GM12872 (cell line): ENCODE data around the gene CYP24A1.

Source experiments
- TF ChIP-seq, protein P1 (sequence below): IDR thresholded peaks from 3 replicates; pipeline ENCODE4 v1.5.1; 2011; ENCODE audit warnings: low read depth, mild to moderate bottlenecking, low read length, moderate library complexity; ENCODE audit not compliant: insufficient read depth

Gene CYP24A1

GRCh38 chr20:54165014-54165413 is 8.8 kb downstream of the CYP24A1 start:
- TF ChIP-seq, protein P1, sequence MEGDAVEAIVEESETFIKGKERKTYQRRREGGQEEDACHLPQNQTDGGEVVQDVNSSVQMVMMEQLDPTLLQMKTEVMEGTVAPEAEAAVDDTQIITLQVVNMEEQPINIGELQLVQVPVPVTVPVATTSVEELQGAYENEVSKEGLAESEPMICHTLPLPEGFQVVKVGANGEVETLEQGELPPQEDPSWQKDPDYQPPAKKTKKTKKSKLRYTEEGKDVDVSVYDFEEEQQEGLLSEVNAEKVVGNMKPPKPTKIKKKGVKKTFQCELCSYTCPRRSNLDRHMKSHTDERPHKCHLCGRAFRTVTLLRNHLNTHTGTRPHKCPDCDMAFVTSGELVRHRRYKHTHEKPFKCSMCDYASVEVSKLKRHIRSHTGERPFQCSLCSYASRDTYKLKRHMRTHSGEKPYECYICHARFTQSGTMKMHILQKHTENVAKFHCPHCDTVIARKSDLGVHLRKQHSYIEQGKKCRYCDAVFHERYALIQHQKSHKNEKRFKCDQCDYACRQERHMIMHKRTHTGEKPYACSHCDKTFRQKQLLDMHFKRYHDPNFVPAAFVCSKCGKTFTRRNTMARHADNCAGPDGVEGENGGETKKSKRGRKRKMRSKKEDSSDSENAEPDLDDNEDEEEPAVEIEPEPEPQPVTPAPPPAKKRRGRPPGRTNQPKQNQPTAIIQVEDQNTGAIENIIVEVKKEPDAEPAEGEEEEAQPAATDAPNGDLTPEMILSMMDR: no peak

- TF ChIP-seq, protein P1: no peak
Observed at GRCh38 chr20:54163402-54163801, 10.4 kb downstream of the CYP24A1 start.

DNA sequence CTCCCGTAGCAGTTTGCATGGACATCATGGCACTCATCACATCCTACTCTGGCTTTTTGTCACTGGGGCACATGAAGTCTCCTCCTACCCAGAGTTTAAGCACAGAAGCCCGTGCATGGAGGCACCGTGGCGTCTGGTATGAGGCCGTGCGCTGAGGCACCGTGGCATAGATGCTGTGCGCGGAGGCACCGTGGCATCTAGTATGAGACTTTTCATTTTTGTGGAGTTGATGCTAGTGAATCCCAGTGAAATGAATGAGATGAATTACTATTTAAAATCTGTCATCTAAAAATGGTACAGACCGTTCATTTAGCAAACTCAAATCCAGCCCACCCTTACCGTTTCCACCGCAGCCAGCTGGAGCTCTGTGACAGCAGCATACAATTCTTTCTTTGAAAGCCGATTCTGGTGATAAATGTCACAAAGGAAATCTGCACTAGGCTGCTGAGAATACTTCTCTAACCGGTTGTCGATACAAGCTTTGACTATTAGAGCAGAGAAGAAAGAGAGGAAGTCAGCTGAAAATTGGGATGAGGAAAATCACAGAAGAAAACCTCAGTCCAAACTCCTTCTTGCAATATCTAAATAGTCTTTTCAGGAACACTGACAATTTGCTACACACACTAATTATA is 11.3 kb downstream of the CYP24A1 start:
- TF ChIP-seq, protein P1: no peak

- TF ChIP-seq, protein P1: no peak
Observed at GRCh38 chr20:54161821-54162149, 12.0 kb downstream of the CYP24A1 start.

DNA sequence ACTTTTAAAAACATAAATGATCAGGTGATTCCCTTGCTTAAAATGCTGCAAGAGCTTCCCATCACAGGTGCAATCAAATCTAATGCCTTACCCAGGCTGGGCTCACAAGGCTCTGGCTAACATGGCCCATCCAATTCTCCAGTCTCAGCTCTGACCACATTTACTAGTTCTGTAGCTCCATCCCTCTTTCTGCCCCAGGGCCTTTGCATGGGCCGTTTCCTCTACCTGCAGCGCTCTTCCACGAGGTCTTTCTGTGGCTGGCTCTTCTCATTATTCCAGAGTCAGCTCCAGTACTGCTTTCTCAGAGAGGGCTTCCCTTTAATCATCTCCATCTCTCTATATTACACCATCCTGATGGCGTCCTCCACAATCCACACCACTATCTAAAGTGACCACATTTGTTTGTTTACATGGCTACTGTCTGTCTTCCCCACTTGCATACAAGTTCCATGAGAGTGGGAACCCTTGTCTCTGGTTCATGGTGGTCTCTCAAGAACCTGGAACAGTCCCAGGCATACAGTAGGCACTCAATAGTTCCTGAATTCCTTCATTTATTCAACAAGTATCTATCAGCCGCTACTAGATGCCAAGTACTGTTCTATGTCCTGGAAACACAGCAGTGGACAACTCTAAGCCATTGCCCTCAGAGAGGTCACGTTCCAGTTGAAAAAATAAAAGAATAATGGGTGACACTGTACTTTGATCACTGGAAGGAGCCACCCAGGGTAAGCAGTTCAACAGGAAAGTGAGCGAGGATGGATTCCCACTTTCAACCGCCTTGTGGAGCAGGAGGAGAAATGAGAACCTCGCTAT is 12.6 kb downstream of the CYP24A1 start:
- TF ChIP-seq, protein P1: no peak

GRCh38 chr20:54160065-54161007 is 13.4 kb downstream of the CYP24A1 start:
- TF ChIP-seq, protein P1: no peak

- TF ChIP-seq, protein P1: no peak
Observed at GRCh38 chr20:54158856-54159418, 14.8 kb downstream of the CYP24A1 start.
